Lower leg skin (tissue), 3 donors: ENCODE results near the gene NMNAT2.

Experiments used
- POLR2A ChIP-seq, 2 donors: fragments of 450-650 bp; IDR thresholded peaks; one replicate each; pipeline ENCODE4 v1.6.1; 2016 to 2017; ENCODE audit warnings: antibody characterized with exemption in 2 of 2, mild to moderate bottlenecking in 1 of 2, moderate library complexity in 1 of 2
- TF ChIP-seq, protein P1 (sequence below), 3 donors: fragments of 450-650 bp; IDR thresholded peaks; one replicate each; pipeline ENCODE4 v1.5.1; 2016; ENCODE audit warnings: antibody characterized with exemption in 3 of 3, mild to moderate bottlenecking in 3 of 3, moderate library complexity in 2 of 3

DNA sequence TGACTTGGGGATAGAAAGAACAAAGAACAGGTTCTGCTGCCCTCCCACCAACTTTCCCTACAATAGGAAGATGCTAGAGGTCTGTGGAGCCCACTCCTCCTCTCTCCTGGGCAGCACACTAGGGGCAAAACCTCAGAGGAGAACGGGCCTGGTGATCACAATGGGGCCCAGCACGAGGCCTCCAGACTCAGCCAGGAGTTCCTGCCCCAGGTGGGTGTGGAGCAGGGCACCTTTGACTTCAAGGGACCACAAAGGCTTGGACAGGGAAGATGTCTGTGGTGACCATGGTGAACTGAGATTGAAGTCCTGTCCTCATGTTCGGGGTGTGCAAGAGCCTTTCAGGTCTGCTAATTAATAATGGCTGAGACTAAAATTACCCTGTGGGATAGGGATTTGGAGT, 143.3 kb downstream of the NMNAT2 start:
- TF ChIP-seq, protein P1, sequence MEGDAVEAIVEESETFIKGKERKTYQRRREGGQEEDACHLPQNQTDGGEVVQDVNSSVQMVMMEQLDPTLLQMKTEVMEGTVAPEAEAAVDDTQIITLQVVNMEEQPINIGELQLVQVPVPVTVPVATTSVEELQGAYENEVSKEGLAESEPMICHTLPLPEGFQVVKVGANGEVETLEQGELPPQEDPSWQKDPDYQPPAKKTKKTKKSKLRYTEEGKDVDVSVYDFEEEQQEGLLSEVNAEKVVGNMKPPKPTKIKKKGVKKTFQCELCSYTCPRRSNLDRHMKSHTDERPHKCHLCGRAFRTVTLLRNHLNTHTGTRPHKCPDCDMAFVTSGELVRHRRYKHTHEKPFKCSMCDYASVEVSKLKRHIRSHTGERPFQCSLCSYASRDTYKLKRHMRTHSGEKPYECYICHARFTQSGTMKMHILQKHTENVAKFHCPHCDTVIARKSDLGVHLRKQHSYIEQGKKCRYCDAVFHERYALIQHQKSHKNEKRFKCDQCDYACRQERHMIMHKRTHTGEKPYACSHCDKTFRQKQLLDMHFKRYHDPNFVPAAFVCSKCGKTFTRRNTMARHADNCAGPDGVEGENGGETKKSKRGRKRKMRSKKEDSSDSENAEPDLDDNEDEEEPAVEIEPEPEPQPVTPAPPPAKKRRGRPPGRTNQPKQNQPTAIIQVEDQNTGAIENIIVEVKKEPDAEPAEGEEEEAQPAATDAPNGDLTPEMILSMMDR (IDR thresholded peaks at IDR 0.05): no peak
- TF ChIP-seq POLR2A (IDR thresholded peaks at IDR 0.05): no peak
